HepG2 (cell line): Measurements from ENCODE around the gene SPNS2. TPM values are rescaled to one million over a fixed set of nuclear protein-coding genes. Genes with fewer than 3 reads are reported as not detected.
A peak's percentile ranks its signal among the peaks of the same experiment; 100 is the strongest.

Source experiments
- FOXA3 ChIP-seq: IDR thresholded peaks from 2 replicates; pipeline ENCODE4 v1.6.1; 2016; ENCODE audit warnings: missing genetic modification reagents, missing compliant biosample characterization
- FOXP4 ChIP-seq: sonication (generic); formaldehyde crosslinking; IDR thresholded peaks from 2 replicates; pipeline ENCODE4 v1.4.0; 2020; ENCODE audit warnings: missing genetic modification reagents
- HNRNPLL ChIP-seq: fragments of 200-400 bp; formaldehyde crosslinking; IDR thresholded peaks from 2 replicates; pipeline ENCODE4 v1.6.1; 2017; ENCODE audit warnings: mild to moderate bottlenecking, low read depth, low read length; ENCODE audit not compliant: poor library complexity, severe bottlenecking
- KAT8 ChIP-seq: IDR thresholded peaks from 2 replicates; pipeline ENCODE4 v1.6.1; 2016; ENCODE audit warnings: missing genetic modification reagents, missing compliant biosample characterization
- NCOA1 ChIP-seq: sonication (generic); formaldehyde crosslinking; IDR thresholded peaks from 2 replicates; pipeline ENCODE4 v1.9.0; 2021; ENCODE audit warnings: missing genetic modification reagents
- SALL1 ChIP-seq: sonication (generic); formaldehyde crosslinking; IDR thresholded peaks from 2 replicates; pipeline ENCODE4 v1.8.0; 2022; ENCODE audit warnings: mild to moderate bottlenecking, missing genetic modification reagents
- SIX4 ChIP-seq: sonication (generic); formaldehyde crosslinking; IDR thresholded peaks from 2 replicates; pipeline ENCODE4 v1.4.0; 2020; ENCODE audit warnings: missing genetic modification reagents
- TCF12 ChIP-seq, 2 experiments: fragments of 450-650 bp in 1 of 2; sonication (generic) in 1 of 2; formaldehyde crosslinking in 1 of 2; IDR thresholded peaks; 2 replicates each; pipeline versions ENCODE4 v1.6.1 to v1.8.0; 2017 to 2022; ENCODE audit warnings: antibody characterized with exemption in 1 of 2, mild to moderate bottlenecking in 1 of 2, missing genetic modification reagents in 1 of 2, moderate library complexity in 1 of 2
- TEF ChIP-seq: sonication (generic); formaldehyde crosslinking; IDR thresholded peaks from 2 replicates; pipeline ENCODE4 v1.5.0; 2020; ENCODE audit warnings: missing genetic modification reagents
- TFDP1 ChIP-seq: IDR thresholded peaks from 2 replicates; pipeline ENCODE4 v1.6.1; 2016; ENCODE audit warnings: missing compliant biosample characterization, missing genetic modification reagents, borderline replicate concordance
- WIZ ChIP-seq: sonication (generic); formaldehyde crosslinking; IDR thresholded peaks from 2 replicates; pipeline ENCODE4 v1.5.1; 2020; ENCODE audit warnings: mild to moderate bottlenecking, missing genetic modification reagents
- ZBTB40 ChIP-seq, 2 experiments: fragments of 450-650 bp in 1 of 2; sonication (generic) in 1 of 2; formaldehyde crosslinking in 1 of 2; IDR thresholded peaks; 2 replicates each; pipeline versions ENCODE4 v1.6.1 to v1.8.0; 2016 to 2022; ENCODE audit warnings: antibody characterized with exemption in 1 of 2, mild to moderate bottlenecking in 1 of 2, missing genetic modification reagents in 1 of 2
- ZMYM2 ChIP-seq: sonication (generic); formaldehyde crosslinking; IDR thresholded peaks from 2 replicates; pipeline ENCODE4 v1.8.0; 2022; ENCODE audit warnings: mild to moderate bottlenecking, missing genetic modification reagents
- polyA plus RNA-seq, 8 experiments: library from polyadenylated mRNA; depleted of rRNA in 3 of 8; stranded (reverse) in 7 of 8; unstranded in 1 of 8; fragments of >200 nt; fragmentation: Illumina TruSeq in 4 of 8; extraction: Trizol in 4 of 8; gene quantifications; 2 replicates each; pipeline versions ENCODE4 v1.2.1 to v1.2.3, GENCODE V29; 2011 to 2016; ENCODE audit warnings: low read depth in 4 of 8, missing spikeins in 1 of 8, mixed read lengths in 1 of 8; ENCODE audit not compliant: insufficient read depth in 1 of 8
- total RNA-seq, 5 experiments: library from RNA; depleted of rRNA; stranded (reverse); fragments of >200 nt; fragmentation: Illumina TruSeq; extraction: Trizol; gene quantifications; 2 replicates each; pipeline ENCODE4 v1.2.3, GENCODE V29; 2016; ENCODE audit warnings: low read depth in 1 of 5

SPNS2 gene
- total and polyA plus RNA-seq, 2 of the 13 experiments (the other 11 are each of a cell fraction or from before 2014, with no cell fraction given) = 0.01 TPM; not detected in 1

- TF ChIP-seq ZBTB40 (IDR thresholded peaks at IDR 0.05) (no peak), ZBTB40 (CRISPR knock-in tag; IDR thresholded peaks at IDR 0.05) (0 out of 2 replicates have a peak, but pooled peaks have one; percentile 37), FOXP4 (CRISPR knock-in tag) (peak; percentile 35; the same call in 1 of the 2 replicates), WIZ (CRISPR knock-in tag) (no peak), SIX4 (0 out of 2 replicates have a peak, but pooled peaks have one; percentile 36), SALL1 (CRISPR knock-in tag) (peak; percentile 60), FOXA3 (CRISPR knock-in tag) (peak; percentile 40), NCOA1 (CRISPR knock-in tag) (no peak), TEF (CRISPR knock-in tag) (no peak), KAT8 (CRISPR knock-in tag) (0 out of 2 replicates have a peak, but pooled peaks have one; percentile 20), ZMYM2 (CRISPR knock-in tag) (0 out of 2 replicates have a peak, but pooled peaks have one; percentile 29), HNRNPLL (no peak), TFDP1 (CRISPR knock-in tag) (peak; percentile 98), TCF12 (IDR thresholded peaks at IDR 0.05) (no peak), TCF12 (CRISPR knock-in tag; IDR thresholded peaks at IDR 0.05) (no peak)
These were observed 66.8 kb downstream of the SPNS2 start (continued) for GRCh38 chr17:4565209-4566141.
